ENCODE results near the gene PIK3AP1. TPM values are rescaled to one million over a fixed set of nuclear protein-coding genes. Genes with fewer than 3 reads are reported as not detected.

PIK3AP1 gene
- total and polyA plus RNA-seq, 4 donors: 27.3 to 137 (median 50.9) TPM

DNA sequence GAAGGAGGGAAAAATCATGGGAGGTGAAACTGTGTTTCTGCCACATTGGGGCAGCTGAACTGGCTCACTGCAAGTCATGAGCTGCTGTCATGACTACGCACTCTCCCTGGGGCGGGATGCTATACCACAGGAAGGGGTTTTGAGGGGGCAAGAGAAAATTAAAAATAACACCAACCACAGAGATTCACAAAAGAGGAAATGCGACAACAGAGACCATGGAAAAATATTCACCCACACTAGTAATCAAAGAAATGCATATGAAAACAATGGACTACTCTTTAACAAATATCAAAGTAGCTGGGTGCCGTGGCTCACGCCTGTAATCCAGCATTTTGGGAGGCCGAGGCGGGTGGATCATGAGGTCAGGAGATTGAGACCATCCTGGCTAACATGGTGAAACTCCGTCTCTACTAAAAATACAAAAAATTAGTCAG, 68.3 kb downstream of the PIK3AP1 start:
- Histone ChIP-seq H3K27ac (ENCODE audit: low read depth in 1 of 2, low read length in 2 of 2) (no peak overlapping the region), H3K4me3 (ENCODE audit: low read depth in 1 of 3, low read length in 3 of 3) (no peak overlapping the region), H3K4me1 (ENCODE audit: control insufficient read depth in 4 of 4, insufficient read depth in 4 of 4, low read length in 3 of 4) (peaks cover 9 to 34% (median 21%) of the 10 kb centered on the region in 4 donors), H3K9me3 (ENCODE audit: control insufficient read depth in 4 of 4, low read length in 3 of 4) (no peaks in the 10 kb centered on the region), H3K36me3 (ENCODE audit: control insufficient read depth in 4 of 4, insufficient read depth in 3 of 4, low read depth in 1 of 4, low read length in 3 of 4) (peaks cover 2 to 29% (median 19%) of the 10 kb centered on the region in 4 donors), H3K9ac (ENCODE audit: low read depth in 1 of 2, low read length in 2 of 2) (no peak overlapping the region), H3K27me3 (ENCODE audit: control insufficient read depth in 4 of 4, insufficient read depth in 4 of 4, low read length in 3 of 4) (no peaks in the 10 kb centered on the region)
- DNase-seq (ENCODE audit: low spot score): no peak
- TF ChIP-seq, protein P1, sequence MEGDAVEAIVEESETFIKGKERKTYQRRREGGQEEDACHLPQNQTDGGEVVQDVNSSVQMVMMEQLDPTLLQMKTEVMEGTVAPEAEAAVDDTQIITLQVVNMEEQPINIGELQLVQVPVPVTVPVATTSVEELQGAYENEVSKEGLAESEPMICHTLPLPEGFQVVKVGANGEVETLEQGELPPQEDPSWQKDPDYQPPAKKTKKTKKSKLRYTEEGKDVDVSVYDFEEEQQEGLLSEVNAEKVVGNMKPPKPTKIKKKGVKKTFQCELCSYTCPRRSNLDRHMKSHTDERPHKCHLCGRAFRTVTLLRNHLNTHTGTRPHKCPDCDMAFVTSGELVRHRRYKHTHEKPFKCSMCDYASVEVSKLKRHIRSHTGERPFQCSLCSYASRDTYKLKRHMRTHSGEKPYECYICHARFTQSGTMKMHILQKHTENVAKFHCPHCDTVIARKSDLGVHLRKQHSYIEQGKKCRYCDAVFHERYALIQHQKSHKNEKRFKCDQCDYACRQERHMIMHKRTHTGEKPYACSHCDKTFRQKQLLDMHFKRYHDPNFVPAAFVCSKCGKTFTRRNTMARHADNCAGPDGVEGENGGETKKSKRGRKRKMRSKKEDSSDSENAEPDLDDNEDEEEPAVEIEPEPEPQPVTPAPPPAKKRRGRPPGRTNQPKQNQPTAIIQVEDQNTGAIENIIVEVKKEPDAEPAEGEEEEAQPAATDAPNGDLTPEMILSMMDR (IDR thresholded peaks at IDR 0.05; ENCODE audit: low read depth, low read length, missing input control): no peak
- TF ChIP-seq JUND (IDR thresholded peaks at IDR 0.05) (no peak), EGR1 (IDR thresholded peaks at IDR 0.05; ENCODE audit: low read depth in 2 of 2) (no peak), SP1 (IDR thresholded peaks at IDR 0.05) (no peak), GABPA (IDR thresholded peaks at IDR 0.05 in 1 of 2, conservative IDR thresholded peaks at IDR 0.05 in 1 of 2) (no peak), NR2F2 (IDR thresholded peaks at IDR 0.05) (no peak), RAD21 (IDR thresholded peaks at IDR 0.05) (no peak), RXRA (IDR thresholded peaks at IDR 0.05) (no peak), HNF4G (IDR thresholded peaks at IDR 0.05) (no peak), YY1 (IDR thresholded peaks at IDR 0.05) (no peak), FOXA1 (IDR thresholded peaks at IDR 0.05) (no peak), HNF4A (conservative IDR thresholded peaks at IDR 0.05) (no peak), FOXA2 (IDR thresholded peaks at IDR 0.05) (no peak), TAF1 (conservative IDR thresholded peaks at IDR 0.05) (no peak)
- TF ChIP-seq, protein P2, sequence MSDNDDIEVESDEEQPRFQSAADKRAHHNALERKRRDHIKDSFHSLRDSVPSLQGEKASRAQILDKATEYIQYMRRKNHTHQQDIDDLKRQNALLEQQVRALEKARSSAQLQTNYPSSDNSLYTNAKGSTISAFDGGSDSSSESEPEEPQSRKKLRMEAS (IDR thresholded peaks at IDR 0.05): no peak
- TF ChIP-seq, protein P3, sequence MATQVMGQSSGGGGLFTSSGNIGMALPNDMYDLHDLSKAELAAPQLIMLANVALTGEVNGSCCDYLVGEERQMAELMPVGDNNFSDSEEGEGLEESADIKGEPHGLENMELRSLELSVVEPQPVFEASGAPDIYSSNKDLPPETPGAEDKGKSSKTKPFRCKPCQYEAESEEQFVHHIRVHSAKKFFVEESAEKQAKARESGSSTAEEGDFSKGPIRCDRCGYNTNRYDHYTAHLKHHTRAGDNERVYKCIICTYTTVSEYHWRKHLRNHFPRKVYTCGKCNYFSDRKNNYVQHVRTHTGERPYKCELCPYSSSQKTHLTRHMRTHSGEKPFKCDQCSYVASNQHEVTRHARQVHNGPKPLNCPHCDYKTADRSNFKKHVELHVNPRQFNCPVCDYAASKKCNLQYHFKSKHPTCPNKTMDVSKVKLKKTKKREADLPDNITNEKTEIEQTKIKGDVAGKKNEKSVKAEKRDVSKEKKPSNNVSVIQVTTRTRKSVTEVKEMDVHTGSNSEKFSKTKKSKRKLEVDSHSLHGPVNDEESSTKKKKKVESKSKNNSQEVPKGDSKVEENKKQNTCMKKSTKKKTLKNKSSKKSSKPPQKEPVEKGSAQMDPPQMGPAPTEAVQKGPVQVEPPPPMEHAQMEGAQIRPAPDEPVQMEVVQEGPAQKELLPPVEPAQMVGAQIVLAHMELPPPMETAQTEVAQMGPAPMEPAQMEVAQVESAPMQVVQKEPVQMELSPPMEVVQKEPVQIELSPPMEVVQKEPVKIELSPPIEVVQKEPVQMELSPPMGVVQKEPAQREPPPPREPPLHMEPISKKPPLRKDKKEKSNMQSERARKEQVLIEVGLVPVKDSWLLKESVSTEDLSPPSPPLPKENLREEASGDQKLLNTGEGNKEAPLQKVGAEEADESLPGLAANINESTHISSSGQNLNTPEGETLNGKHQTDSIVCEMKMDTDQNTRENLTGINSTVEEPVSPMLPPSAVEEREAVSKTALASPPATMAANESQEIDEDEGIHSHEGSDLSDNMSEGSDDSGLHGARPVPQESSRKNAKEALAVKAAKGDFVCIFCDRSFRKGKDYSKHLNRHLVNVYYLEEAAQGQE (IDR thresholded peaks at IDR 0.05): no peak
- TF ChIP-seq, protein P4, sequence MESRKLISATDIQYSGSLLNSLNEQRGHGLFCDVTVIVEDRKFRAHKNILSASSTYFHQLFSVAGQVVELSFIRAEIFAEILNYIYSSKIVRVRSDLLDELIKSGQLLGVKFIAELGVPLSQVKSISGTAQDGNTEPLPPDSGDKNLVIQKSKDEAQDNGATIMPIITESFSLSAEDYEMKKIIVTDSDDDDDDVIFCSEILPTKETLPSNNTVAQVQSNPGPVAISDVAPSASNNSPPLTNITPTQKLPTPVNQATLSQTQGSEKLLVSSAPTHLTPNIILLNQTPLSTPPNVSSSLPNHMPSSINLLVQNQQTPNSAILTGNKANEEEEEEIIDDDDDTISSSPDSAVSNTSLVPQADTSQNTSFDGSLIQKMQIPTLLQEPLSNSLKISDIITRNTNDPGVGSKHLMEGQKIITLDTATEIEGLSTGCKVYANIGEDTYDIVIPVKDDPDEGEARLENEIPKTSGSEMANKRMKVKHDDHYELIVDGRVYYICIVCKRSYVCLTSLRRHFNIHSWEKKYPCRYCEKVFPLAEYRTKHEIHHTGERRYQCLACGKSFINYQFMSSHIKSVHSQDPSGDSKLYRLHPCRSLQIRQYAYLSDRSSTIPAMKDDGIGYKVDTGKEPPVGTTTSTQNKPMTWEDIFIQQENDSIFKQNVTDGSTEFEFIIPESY (IDR thresholded peaks at IDR 0.05): no peak
- TF ChIP-seq, protein P5, sequence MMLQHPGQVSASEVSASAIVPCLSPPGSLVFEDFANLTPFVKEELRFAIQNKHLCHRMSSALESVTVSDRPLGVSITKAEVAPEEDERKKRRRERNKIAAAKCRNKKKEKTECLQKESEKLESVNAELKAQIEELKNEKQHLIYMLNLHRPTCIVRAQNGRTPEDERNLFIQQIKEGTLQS (IDR thresholded peaks at IDR 0.05): no peak
- 86% methylated on average over 8 of the region's 8 CpGs for WGBS
